Inflammatory macrophage (primary cell): Measurements from ENCODE around the gene SMIM1.
A peak's percentile ranks its signal among the peaks of the same experiment; 100 is the strongest.
"Not testable (repeated sequence)": the region's sequence is repeated elsewhere in the genome, so short reads cannot be mapped to it uniquely, and the experiment has no call there.

Experiments used
- DNase-seq, 2 donors: peaks; one replicate each; pipeline ENCODE4 v3.0.0-alpha.2; 2020 to 2022

SMIM1 gene

GRCh38 chr1:3796215-3797061, 23.9 kb downstream of the SMIM1 start, which contains the start of gene LRRC47:
LRRC47 (minus strand) TSS chr1:3796498; CDS start chr1:3796476, 22 bp downstream.
- peak; percentile 89 to 93 for DNase-seq

DNA sequence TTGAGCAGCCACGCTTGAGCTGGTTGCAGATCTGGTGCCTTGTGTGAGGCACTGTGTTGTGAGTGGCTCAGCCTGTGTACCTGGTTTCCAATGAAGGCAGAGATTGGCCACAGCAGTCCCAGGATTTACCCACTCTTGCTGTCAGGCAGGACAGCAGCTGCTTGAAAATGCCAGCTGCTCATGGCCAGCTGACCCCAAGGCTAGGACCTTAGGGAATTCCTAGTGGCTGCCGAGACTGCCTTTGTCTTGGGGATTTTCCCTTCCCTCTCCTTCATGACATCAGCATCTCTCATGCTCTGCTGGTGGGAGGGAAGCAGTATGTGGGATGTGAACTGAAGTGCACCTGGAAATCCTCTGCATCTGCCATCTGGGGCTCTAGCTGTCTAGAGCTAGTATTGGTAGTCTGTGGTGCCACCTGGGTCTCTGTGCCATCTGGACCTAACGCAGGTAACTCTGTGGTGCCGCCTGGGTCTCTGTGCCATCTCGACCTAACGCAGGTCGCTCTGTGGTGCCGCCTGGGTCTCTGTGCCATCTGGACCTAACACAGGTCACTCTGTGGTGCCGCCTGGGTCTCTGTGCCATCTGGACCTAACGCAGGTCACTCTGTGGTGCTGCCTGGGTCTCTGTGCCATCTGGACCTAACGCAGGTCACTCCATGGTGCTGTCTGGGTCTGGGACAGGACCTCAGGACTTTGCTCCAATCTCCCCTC, 27.6 kb downstream of the SMIM1 start:
- peak in 1 of 2 donors; percentile 10 for DNase-seq

- not testable (repeated sequence) for DNase-seq
These were observed 28.2 kb downstream of the SMIM1 start for GRCh38 chr1:3800795-3801194.

- no peak for DNase-seq
These were observed 31.5 kb downstream of the SMIM1 start for GRCh38 chr1:3803905-3804626.

DNA sequence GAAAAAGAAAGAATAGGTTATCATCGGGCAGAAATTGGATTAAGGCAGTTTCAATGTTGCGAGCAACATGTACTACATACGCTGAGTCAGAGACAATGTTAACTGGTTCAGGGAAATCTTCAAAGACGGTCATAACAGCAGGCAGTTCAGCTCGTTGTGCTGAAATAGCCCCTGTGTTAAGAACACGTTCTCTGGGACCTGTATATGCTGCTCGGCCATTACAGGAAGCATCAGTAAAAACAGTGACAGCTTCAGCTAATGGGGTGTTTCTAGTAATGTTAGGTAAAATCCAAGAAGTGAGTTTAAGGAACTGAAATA, 32.0 kb downstream of the SMIM1 start:
- not testable (repeated sequence) for DNase-seq

DNA sequence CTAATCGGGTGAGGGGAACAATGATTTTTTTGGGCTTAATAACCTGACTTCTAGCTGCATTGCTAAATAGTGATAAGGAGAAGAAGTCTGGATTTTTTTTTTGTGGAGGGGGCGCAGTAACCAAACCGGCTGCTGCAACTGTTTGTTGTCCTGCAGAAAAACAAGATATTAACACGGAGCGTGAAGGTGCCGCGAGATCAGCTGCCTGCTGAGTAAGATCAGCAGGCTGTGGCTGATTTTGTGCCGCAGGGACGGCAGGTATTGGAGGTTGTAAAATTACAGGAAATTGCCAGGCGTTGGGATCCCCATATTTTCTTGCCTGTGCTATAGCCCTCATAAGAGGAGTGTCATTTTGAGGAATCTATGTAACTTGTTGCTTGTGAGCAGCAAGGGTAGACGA, 32.5 kb downstream of the SMIM1 start:
- DNase-seq: no peak

GRCh38 chr1:3807769-3808168, 35.2 kb downstream of the SMIM1 start:
- DNase-seq: no peak

DNA sequence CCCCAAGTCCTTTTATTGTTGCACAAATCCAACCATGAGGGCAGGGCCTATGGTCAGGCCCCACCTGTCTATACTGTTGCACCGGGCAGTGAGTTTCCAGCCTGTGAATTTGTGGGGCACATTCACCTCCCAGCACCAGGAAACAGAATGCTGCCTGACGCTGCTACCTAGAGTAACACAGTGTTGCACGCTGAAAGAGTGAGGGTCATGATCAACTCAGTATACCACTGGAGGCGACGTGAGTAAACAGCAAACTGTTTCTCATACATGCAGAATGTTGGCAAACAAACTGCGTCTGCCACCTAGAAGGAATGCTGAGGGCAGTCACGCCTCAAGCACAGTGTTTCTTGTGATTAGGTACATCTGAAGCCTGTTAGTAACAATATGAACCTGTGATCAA, 37.1 kb downstream of the SMIM1 start:
- no peak for DNase-seq

GRCh38 chr1:3810149-3810761, 37.7 kb downstream of the SMIM1 start:
- not testable (repeated sequence) for DNase-seq

DNA sequence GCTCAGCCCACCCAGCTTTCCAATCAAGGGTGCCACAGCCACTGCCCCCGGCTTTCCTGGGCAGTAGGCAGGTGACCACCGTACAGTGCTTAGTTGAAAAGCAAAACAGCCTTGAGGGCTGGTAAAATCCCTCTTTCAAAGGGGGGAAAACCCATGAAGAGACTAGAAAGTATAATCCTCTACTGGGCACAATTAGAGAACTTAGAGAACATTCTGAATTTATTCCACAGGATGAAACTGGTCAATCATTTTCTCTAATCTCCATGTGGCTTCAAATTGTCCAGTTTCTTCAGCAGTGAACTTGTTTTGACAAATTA, 39.0 kb downstream of the SMIM1 start:
- DNase-seq: no peak

DNA sequence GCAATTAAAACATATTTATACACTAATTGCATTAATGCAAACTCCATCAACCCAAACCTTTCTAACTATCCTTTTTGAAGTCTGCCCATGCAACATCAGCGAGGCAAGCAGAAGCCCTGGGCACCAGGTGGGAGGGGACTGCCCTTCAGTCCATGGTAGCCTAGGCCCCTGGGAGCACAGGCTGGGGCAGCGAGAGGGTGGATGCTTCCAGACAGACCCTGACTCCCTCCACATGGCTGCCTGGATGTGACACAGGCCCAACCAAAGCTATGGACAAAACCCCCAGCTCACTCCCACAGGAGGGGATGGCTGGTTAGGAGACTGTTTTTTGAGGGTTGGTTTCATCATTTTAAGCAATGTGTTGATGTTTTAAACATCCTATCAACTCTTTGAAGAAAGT, 41.5 kb downstream of the SMIM1 start:
- DNase-seq: no peak

- DNase-seq: no peak
These were observed 42.4 kb downstream of the SMIM1 start for GRCh38 chr1:3814771-3815561.

DNA sequence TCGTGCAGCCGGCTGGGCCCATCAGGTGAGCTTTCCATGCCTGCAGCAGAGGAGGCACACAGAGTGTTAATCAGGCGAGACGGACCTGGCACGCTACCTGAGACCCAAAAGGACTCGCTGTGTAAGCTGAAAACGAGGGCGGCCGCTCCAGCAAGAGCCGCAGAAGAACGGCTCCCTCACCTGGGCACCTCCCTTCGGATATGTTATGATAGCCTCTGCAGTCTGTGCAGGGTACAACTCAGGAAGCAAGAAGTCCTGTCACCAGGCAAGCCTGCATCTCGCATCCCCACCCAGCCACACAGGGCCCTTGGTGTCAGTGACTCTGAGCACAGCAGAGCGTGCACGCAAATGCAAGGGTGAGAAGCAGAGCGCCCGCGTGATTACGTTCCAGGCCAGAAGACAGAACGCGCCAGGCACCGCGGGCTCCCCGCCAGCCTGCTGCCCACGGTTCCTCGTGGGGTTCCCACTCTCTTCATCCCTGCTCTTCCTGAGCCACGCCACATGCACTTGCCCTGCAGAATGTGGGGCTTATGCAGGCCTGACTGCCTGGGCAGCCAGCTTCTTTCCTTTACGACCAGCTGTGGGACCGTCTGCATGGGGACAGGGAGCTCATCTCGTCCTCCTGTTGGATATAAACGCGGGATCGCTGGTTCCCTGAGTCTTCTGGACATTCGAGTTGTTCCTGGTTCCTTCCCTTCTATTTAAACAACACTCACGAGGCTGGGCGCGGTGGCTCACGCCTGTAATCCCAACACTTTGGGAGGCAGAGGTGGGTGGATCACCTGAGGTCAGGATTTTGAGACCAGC, 44.0 kb downstream of the SMIM1 start:
- DNase-seq: no peak

GRCh38 chr1:3817138-3817740, 44.7 kb downstream of the SMIM1 start:
- no peak for DNase-seq

DNA sequence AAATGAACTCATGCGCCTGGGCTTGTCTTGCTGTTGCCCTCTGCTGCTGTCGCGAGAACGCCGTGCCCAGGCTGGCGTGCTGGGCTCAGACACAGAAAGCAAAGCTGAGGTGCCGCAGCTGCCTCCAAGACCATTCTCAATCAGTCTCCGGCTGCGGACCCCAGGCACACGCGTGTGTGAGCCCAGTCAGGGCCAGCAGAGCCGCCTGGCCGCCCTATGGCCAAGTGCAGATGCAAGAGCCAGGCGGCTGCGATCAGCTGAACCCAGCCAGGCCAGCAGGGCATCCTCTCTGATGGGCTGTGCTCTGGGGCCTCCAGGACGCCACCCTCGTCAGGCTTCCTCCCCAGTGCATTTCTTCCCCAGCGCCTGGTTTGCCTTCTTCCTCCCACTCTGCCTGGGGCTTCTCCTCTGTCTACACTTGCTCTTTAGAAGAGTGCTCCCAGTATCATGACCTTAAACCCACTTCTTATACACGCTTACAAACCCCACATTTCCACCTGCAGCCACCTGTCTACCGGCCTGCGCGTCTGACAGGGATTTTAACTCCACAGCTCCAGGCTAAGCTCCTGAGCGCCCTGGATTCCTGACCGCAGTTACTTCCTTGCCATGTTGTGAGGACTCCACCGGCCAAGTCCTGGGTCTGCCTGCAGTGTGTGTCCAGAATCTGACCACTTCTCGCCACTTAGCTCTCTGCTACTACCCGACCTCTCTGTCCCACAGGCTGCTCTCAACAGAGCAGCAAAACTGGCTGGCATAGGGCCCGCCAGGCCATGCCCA, 45.5 kb downstream of the SMIM1 start:
- DNase-seq: no peak

- DNase-seq: no peak
These were observed 47.2 kb downstream of the SMIM1 start for GRCh38 chr1:3819771-3820200.

- DNase-seq: no peak
These were observed 47.8 kb downstream of the SMIM1 start for GRCh38 chr1:3820316-3820715.

DNA sequence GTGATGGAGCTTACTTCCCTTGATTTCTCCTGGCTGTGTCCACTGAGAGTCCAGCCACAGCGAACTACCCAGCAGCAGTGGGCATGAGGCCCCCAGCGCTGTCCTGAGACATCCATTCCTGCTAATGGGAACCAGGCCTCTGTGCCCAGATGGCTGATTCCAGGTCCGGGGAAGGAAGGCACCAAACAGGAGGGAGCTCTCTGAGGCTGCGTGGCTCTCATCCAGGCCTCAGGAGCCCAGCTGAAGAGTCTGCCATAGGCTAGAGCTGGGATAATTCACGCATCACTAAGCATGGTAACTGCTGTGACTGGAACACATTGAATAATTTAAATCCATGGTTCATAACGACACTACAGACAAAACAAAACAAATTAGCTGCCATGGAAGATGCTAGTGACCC, 48.5 kb downstream of the SMIM1 start:
- no peak for DNase-seq

DNA sequence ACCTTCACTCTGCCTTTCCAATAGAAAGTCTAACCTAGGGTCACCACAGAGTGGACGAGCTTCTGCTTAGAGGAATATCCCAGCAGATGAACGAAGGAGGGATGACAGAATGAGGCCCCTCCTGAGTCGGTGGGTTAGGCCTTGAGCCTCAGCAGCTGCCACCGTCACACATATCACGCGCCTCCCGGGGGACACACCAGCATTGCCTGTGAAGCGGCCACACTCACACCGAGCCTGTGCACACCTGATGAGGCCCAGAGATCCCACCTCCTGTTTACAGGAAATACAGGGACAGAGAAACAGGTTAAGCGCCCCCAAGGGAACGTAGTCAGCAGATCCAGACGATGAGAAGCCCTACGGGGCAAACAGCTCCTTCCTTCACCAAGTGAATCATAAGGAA, 48.9 kb downstream of the SMIM1 start:
- no peak for DNase-seq

DNA sequence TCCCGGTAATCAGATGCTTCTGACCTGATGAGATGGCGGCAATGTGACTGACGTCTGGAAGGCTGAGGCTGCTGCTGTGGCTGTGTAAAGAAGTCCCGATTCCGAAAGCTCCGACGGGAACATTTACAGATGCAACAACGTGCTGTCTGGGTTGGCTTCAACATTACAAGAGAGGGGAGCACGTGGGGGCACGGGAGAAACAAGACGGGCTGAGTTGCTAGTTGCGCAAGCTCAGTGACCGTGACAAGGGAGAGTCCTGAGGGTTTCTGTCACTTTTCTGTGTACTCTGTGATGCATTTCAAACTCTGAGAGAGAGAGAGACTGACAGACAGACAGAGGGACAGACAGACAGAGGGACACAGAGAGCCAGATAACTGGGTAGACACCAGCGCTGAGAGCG, 49.4 kb downstream of the SMIM1 start:
- DNase-seq: no peak
